ENCODE measurements around the gene CENPN. TPM values are rescaled to one million over a fixed set of nuclear protein-coding genes. Genes with fewer than 3 reads are reported as not detected.

The CENPN gene
- total RNA-seq, 1 donor from 2014 or later = 10.0 TPM

GRCh38 chr16:80993834-80994233 is 13.2 kb upstream of the CENPN start:
- H3K4me1 Mint-ChIP-seq (ENCODE audit: unreplicated experiment) = peaks cover 44% of the 10 kb centered on the region
- H3K9me3 Mint-ChIP-seq (ENCODE audit: unreplicated experiment) = no peaks in the 10 kb centered on the region
- TF ChIP-seq, protein P1, sequence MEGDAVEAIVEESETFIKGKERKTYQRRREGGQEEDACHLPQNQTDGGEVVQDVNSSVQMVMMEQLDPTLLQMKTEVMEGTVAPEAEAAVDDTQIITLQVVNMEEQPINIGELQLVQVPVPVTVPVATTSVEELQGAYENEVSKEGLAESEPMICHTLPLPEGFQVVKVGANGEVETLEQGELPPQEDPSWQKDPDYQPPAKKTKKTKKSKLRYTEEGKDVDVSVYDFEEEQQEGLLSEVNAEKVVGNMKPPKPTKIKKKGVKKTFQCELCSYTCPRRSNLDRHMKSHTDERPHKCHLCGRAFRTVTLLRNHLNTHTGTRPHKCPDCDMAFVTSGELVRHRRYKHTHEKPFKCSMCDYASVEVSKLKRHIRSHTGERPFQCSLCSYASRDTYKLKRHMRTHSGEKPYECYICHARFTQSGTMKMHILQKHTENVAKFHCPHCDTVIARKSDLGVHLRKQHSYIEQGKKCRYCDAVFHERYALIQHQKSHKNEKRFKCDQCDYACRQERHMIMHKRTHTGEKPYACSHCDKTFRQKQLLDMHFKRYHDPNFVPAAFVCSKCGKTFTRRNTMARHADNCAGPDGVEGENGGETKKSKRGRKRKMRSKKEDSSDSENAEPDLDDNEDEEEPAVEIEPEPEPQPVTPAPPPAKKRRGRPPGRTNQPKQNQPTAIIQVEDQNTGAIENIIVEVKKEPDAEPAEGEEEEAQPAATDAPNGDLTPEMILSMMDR (IDR thresholded peaks at IDR 0.05) = no peak
- H3K36me3 Mint-ChIP-seq (ENCODE audit: unreplicated experiment) = peaks cover 12% of the 10 kb centered on the region
- DNase-seq (ENCODE audit: extremely low spot score, unreplicated experiment) = no peak
- H3K27me3 Mint-ChIP-seq (ENCODE audit: unreplicated experiment) = no peaks in the 10 kb centered on the region
- H3K4me3 Mint-ChIP-seq (ENCODE audit: unreplicated experiment) = no peak overlapping the region
- peak overlapping the region; percentile 39 for H3K27ac Mint-ChIP-seq (ENCODE audit: unreplicated experiment)

DNA sequence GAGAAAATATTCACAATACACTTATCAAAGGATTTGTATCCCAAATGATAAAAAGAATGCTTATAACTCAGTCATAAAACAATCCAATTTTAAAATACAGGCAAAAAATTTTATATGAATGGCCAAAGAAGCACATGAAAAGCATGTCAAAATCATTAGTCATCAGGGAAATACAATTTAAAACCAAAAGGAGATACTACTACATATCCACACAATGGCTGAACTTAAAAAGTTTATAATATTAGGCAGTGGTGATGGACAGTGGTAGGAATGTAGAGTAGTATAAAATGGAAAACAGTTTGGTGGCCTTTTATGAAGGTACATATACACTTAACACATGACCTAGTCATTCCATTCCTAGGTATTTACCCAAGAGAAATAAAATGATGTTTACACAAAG is 12.6 kb upstream of the CENPN start:
- TF ChIP-seq, protein P1 (IDR thresholded peaks at IDR 0.05) = no peak
- DNase-seq (ENCODE audit: extremely low spot score, unreplicated experiment) = no peak
- Mint-ChIP-seq H3K27ac (ENCODE audit: unreplicated experiment) (no peak overlapping the region), H3K4me1 (ENCODE audit: unreplicated experiment) (peaks cover 48% of the 10 kb centered on the region), H3K27me3 (ENCODE audit: unreplicated experiment) (no peaks in the 10 kb centered on the region), H3K9me3 (ENCODE audit: unreplicated experiment) (peaks cover 4% of the 10 kb centered on the region), H3K4me3 (ENCODE audit: unreplicated experiment) (no peak overlapping the region), H3K36me3 (ENCODE audit: unreplicated experiment) (peaks cover 11% of the 10 kb centered on the region)

DNA sequence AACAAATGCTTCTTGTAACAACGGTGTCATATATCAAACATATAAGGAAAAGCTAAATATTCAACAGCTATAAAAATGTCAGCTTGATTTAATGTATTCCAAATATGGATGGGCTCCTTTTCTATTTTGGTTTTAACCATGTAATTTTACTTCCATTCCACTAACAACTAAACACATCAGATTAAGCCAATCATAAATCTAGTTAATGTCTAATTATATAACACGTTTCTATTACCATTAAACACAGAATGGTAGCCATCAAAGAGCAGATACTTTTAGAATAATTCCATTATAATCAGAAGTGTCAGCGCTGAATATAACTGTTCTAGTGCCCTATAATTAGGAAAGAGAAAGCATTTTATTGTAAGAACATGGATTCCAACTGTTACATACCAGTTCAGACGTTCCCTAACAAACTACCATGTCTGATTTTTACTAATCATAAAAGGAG is 10.3 kb upstream of the CENPN start:
- H3K27me3 Mint-ChIP-seq (ENCODE audit: unreplicated experiment) = no peaks in the 10 kb centered on the region
- H3K9me3 Mint-ChIP-seq (ENCODE audit: unreplicated experiment) = peaks cover 5% of the 10 kb centered on the region
- TF ChIP-seq, protein P1 (IDR thresholded peaks at IDR 0.05) = no peak
- peaks cover 7% of the 10 kb centered on the region for H3K36me3 Mint-ChIP-seq (ENCODE audit: unreplicated experiment)
- H3K4me1 Mint-ChIP-seq (ENCODE audit: unreplicated experiment) = peaks cover 43% of the 10 kb centered on the region
- H3K4me3 Mint-ChIP-seq (ENCODE audit: unreplicated experiment) = peak overlapping the region; percentile 27
- no peak for DNase-seq (ENCODE audit: extremely low spot score, unreplicated experiment)
- H3K27ac Mint-ChIP-seq (ENCODE audit: unreplicated experiment) = peak overlapping the region; percentile 63

DNA sequence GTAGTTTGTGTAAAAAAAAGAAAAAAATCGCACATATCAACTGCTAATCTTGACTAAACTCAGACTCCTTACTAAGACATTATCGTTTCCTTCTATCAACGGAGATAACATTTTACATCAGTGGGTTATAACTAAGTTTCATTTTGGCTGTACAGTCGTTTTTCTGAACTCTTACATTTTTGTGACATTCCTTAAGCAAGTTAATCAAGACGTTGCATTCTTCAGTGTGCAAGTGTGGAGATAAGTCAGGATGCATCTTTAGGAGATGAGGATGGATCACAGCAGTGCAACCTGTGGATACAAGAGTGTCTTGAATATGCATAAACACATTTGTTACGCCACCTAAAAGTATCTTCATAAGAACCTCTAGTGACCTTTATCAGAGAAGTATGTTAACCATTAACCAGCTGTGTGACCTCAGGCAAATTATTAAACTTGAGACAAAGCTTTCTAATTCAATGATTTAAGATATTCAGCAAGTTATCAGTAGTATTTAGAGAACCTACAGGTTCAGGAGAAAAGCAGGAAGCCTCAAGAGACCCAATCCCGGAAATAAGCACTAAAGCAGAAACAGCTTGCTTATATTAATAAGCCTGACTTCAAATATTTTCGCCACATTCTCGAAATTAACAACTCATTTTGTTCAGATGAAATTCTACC is 9.7 kb upstream of the CENPN start:
- TF ChIP-seq, protein P1 (IDR thresholded peaks at IDR 0.05) = no peak
- no peak for DNase-seq (ENCODE audit: extremely low spot score, unreplicated experiment)
- Mint-ChIP-seq H3K4me1 (ENCODE audit: unreplicated experiment) (peaks cover 43% of the 10 kb centered on the region), H3K27ac (ENCODE audit: unreplicated experiment) (peak overlapping the region; percentile 63), H3K36me3 (ENCODE audit: unreplicated experiment) (peaks cover 6% of the 10 kb centered on the region), H3K9me3 (ENCODE audit: unreplicated experiment) (peaks cover 5% of the 10 kb centered on the region), H3K27me3 (ENCODE audit: unreplicated experiment) (no peaks in the 10 kb centered on the region), H3K4me3 (ENCODE audit: unreplicated experiment) (peak overlapping the region; percentile 27)

- Mint-ChIP-seq H3K4me1 (ENCODE audit: unreplicated experiment) (peaks cover 37% of the 10 kb centered on the region), H3K9me3 (ENCODE audit: unreplicated experiment) (peaks cover 5% of the 10 kb centered on the region), H3K36me3 (ENCODE audit: unreplicated experiment) (peaks cover 6% of the 10 kb centered on the region), H3K4me3 (ENCODE audit: unreplicated experiment) (no peak overlapping the region), H3K27ac (ENCODE audit: unreplicated experiment) (no peak overlapping the region), H3K27me3 (ENCODE audit: unreplicated experiment) (no peaks in the 10 kb centered on the region)
- no peak for DNase-seq (ENCODE audit: extremely low spot score, unreplicated experiment)
- TF ChIP-seq, protein P1 (IDR thresholded peaks at IDR 0.05) = no peak
These were observed 8.9 kb upstream of the CENPN start for GRCh38 chr16:80997964-80998620.
